SKM-1 (cell line): ENCODE data around the gene SIPA1L3.
"Not testable (repeated sequence)": the region's sequence is repeated elsewhere in the genome, so short reads cannot be mapped to it uniquely, and the experiment has no call there.

Experiments
- DNase-seq: peaks from one replicate; lab custom pipeline; 2025; ENCODE audit not compliant: unreplicated experiment; lab: John Stamatoyannopoulos, UW

SIPA1L3 gene

DNA sequence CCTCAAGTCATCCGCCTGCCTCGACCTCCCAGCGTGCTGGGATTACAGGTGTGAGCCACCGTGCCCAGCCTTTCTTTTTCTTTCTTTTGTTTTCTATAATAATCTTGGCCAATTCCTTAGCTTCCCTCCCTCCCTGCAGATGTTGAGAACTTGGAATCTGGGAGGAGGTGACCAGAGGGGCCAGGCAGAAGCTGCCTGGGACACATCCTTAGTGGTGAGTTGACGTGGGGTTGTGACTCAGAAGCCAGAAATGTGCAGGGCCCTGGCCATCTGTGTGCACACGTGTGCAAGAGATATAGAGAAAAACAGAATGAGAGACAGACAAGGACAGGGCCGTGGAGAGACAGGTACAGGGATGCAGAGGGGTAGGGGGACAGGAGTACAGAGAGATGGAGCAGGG is 154.3 kb downstream of the SIPA1L3 start:
- no peak for DNase-seq

DNA sequence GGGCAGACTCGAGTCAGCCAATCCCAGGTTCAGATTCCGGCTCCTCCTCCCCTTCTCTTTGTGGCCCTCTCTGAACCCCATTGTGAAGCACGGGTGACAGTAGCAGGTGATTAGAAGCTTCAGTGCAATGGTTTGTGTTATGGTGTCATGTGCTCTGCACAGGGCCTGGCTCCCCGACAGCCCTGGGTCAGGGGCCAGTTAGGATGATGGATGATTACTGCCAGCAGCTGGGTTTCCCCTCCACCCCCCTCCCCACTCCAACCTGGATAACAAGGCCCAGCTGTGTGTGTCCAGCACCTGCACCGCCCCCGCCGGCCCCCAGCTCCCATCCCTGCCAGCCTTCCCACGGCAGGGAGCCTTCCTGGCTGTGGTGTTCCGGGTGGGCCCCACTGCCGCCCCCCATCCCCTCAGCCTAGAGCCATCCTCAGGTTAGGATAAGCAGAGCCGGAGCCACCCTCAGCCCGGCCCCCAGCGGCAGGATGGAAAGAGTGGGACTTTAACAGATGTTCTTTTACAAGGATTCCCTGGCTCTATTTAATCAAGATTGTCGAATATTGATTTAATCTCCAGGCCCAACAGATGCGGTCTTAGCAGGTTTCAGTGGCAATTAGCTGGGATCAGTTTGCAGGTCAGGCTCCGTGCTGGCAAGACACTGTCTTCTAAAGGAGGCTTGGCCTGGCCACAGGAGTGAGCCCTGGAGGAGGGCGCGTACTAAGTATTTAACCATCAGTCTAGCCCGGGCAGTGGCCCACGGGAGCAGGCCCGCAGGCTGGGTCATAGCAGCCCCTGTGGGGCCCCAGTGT is 156.2 kb downstream of the SIPA1L3 start:
- no peak for DNase-seq

DNA sequence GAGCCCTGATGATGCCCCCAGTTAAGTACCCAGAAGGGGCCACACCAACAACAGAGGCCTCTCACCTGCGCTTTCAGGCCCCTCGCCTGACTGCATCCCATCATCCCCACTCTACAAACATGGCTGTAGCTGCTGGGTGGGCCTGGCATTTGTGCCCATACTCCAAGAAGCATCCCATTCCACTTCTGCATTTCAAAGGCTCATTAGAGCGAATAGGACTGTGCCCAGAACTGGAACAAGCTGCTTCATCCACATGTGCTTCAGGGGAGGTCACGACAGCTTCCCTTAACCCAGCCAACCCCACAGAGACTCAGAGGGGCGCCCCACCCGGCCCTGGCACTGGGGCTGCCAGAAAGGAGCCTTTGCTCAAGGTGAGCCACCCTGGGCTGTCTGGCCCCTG is 156.9 kb downstream of the SIPA1L3 start:
- DNase-seq = no peak

DNA sequence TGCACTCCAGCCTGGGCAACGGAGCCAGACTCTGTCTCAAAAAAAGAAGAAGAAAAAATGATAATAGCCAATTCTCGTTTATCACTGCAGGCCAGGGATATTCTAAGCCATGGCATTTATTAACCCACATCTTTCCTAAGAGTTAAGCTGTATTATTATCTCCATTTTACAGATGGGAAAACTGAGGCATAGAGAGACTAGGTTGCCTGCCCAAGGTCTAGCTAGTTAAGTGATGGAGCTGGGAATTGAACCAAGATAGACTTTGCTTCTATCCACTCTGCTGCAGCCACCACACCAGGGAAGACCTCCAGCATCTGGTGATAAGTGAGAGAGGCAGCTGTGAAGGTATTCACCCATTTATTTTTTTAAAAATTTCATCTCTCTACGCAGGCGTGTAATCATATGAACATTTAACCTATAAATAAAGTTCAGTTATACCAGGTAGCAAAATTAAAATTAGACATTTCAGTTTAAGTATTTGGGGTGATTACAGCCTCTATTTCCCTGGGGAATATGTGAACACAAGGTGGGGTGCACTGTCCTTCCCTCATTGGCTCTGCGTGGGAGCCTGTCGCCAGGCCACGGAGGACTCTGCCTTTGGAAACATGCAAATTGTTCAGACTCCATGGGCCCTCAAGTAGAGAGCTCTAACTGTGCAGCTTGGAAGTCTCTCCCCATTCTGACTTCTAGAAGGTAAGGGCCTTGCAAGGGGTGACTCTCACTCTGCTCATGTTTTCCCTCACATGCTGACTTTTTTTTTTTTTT is 157.8 kb downstream of the SIPA1L3 start:
- DNase-seq = no peak

DNA sequence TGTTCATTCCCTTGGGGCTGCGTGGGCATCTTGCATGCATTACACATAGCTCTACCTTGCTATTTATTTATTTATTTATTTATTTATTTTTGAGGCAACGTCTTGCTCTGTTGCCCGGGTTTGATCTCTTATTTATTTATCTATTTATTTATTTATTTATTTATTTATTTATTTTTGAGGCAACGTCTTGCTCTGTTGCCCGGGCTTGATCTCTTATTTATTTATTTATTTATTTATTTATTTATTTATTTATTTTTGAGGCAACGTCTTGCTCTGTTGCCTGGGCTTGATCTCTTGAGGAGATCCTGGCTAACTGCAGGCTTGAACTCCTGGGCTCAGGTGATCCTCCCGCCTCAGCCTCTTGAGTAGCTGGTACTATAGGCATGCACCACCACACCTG is 158.8 kb downstream of the SIPA1L3 start:
- DNase-seq = not testable (repeated sequence)

DNA sequence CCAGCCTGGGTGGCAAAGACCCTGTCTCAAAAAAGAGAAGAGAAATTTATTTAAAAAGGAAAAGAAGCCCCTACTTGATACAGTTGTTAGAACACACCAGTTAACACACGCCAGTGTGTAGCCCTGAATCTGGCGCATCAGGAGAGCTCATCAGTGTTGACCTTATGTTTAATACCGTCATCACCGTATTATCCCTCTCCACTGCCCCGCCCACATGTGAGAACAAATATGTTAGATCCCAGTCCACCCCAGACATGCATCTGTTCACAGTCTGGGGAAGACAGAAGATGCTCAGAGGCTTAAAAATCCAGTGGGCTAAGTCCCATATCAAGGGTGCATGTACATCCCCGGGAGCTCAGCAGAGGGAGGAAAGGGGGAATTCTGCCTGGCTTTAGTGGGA is 161.8 kb downstream of the SIPA1L3 start:
- no peak for DNase-seq

DNA sequence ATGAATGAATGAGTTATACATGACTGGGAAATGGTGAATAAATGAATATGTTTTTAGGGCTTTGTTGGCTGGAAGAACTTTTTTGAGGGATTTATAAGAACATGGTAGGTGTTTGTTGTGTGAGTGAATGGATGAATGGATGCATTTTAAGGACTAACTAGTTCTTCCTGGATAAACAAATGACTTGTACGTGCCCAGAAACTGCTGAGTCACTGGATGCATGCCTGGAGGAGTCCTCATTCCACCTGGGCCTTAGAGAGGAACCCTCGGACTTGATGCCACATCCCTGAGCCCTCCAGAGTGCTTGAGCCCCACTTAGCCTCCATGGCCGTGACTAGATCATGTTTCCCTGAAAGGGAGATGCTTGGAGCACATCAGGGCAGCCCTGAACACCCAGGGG is 163.6 kb downstream of the SIPA1L3 start:
- no peak for DNase-seq

DNA sequence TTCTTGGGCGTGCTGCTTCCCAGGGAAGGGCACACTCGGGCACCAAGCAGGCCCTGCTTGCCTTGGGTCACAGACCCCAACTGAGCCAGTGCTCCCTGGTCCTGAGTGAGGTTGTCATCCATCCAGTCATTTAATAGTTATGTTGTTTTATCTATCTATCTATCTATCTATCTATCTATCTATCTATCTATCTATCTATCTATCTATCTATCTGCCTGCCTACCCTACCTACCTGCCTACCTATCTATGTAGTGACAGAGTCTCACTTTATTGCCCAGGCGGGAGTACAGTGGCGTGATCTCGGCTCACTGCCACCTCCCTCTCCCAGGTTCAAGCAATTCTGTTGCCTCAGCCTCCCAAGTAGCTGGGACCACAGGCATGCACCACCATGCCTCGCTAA is 164.0 kb downstream of the SIPA1L3 start:
- DNase-seq = not testable (repeated sequence)

DNA sequence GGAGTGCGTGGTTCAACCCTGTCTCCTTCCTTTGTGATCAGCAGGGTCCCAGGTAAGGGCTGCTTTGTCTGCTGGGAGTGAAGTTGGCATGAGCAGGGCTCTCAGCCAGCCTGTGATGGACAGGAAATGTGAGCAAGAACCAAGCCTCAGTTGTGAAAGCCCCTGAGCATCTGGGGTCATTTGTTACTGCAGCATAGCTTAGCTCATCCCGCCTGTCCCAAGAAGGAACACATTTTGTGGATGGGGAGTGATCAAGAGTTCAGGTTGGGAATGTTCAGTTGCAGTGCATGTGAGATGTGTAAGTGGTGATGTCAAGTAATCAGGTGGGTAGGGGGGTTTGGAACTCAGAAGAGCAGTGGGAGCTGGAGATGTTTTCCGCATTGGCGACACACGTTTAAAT is 164.6 kb downstream of the SIPA1L3 start:
- no peak for DNase-seq

DNA sequence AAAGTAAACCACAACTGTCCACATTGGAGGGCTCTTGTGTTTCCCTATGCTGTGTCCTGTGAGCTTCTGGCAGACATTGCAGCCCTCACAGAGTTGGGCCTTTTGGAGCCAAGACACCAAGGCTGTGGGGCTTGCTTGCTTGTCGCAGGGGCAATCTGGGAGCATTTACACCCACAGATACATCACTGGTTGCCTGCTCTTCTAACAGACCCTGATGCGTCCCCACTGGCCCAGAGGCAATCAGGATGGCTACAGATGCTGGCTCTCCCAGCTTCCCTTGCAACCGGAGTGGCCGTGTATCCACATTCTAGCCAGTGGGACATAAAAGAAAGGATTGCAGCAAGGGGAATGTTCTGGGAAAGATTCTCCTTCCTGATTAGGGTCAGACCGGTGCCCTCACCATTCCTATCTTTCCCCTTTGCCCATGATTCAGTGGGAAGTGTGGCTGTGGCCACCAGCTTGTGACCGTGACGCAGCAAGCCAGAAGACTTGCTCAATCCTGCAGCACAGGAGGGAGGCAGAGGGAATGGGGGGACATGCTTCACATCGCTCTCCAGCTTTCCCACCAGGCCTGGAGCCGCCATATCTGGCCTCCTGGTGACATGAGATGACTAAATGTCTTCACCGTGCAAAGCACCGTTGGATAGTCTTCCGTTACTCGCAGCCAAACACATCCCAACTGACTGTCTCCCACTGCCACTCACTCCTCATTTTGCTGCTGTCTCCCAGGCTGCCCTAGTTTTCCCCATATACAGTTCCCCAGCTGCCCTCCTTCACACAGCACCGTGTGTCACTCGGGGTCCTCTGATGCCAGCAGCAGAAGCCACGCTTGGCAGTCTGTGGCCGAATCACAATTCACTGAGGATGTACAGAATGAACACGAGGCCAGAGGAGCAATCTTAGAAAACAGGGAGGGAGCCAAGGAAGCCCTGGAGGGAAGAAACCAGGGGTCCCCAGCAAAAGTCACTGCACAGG is 166.1 kb downstream of the SIPA1L3 start:
- DNase-seq = no peak

DNA sequence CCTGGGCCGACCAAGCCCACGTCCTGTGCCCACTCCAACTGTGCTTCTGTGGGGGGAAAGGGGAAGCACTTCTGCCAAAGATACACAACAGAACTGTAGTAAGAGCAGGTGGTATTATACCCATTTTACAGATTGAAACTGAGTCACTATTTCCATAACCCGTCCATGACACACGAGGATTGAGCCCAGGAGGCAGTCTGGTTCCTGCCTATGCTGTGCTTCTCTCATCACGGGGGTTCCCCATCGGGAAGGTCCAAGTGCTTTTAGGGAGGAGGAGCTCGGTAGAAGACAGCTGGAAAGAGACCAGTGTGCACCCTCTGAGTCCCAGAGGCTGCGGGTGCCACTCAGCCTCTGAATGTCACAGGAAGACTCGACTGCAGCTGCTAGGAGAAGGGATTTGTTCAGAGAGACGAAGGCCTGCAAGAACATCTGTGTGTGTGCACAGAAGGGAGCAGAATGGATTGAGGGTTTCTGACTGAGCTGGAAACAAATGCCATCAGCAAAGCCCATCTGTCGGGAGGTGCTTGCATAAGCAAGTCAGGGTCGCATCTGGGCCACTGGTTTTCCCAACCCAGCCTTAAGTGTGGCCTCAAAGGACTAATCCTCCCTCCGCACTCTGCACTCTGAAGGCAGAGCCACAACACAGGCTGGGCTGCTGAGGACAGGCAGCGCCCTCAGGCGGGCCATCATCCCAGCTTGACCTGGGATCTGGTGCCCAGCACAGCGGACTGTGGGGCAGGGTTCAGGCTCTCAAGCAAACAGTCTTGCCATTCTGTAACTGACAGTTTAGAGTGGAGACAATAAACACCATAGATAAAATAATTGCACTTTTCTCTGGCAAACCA is 167.1 kb downstream of the SIPA1L3 start:
- DNase-seq = no peak

DNA sequence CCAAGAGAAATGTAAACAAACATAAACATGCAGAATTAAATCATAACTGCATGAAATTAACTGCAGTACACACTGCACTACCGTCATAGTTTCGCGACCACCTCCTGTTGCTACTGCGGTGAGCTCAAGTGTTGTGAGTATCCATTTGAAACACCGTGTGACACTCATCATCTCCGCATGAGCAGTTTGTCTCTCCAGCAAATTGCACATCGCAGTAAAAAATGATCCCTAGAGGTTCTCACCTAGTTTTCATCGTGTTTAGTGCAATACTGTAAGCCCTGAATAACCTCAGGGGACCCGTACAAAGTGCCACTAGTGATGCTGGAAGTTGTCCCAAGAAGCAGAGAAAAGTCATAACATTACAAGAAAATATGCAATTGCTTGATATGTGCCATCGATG is 169.3 kb downstream of the SIPA1L3 start:
- no peak for DNase-seq

DNA sequence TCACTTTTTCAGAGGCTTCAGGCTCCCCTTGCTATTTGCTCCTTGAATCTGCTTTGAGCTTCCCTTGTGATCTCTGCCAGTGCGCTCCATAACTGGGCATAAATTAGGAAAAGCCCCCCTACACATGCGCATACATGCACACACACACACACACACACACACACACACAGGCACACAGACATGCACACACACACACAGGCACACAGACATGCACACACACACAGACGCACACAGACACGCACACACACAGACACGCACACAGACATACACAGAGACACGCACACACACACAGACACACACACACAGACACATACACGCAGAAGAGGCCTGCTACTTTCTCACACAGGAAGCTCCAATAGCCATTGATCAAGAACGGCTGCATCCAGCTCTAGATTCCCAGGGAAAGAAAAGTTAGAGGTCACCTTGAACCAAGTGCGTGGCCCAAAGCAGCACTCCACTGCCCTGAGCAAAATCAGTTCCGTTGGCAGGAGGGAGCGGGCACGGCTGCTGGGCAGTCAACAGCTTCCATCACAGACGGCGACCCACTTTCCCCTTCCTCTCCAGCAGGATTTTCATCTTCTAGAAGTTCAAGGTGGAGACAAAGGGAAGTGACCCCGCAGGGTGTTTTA is 171.4 kb downstream of the SIPA1L3 start:
- no peak for DNase-seq

DNA sequence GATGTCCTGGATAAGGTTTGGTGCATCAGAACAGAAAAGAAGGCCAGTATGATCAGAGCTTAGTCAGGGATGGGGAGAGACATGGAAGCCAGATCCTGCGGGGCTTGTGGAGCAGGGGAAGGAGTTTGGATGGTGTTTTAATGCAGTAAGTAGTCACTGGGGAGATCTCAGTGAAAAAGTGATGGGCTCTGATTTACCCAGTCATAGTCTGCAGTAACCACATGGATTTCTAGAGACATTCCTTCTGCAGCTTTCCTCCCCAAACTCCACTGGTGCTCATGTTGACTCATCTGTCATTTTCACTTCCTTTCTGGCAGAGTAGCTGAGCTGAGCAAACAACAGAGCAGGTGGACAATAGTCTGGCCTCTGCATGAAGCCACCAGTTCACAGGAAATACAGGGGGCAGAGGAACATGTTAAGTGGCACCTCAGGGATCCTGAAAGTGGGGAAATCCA is 172.9 kb downstream of the SIPA1L3 start:
- no peak for DNase-seq

DNA sequence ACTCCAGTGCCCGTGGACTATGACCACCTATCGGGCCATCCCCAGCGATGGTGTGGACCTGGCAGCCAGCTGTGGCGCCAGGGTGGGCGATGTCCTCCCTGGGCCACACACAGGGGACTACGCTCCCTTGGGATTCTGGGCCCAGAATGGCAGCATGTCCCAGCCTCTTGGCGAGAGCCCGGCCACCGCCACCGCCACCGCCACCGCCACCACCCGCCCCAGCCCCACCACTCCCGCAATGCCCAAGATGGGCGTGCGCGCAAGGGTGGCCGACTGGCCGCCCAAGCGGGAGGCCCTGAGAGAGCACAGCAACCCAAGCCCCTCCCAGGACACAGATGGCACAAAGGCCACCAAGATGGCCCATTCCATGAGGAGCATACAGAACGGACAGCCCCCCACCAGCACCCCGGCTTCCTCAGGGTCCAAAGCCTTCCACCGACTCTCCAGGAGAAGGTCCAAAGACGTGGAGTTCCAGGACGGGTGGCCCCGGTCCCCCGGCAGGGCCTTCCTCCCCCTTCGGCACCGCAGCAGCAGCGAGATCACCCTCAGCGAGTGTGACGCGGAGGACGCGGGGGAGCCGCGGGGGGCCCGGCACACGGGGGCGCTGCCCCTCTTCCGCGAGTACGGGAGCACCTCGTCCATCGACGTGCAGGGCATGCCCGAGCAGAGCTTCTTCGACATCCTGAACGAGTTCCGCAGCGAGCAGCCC is 174.7 kb downstream of the SIPA1L3 start:
- DNase-seq = no peak

DNA sequence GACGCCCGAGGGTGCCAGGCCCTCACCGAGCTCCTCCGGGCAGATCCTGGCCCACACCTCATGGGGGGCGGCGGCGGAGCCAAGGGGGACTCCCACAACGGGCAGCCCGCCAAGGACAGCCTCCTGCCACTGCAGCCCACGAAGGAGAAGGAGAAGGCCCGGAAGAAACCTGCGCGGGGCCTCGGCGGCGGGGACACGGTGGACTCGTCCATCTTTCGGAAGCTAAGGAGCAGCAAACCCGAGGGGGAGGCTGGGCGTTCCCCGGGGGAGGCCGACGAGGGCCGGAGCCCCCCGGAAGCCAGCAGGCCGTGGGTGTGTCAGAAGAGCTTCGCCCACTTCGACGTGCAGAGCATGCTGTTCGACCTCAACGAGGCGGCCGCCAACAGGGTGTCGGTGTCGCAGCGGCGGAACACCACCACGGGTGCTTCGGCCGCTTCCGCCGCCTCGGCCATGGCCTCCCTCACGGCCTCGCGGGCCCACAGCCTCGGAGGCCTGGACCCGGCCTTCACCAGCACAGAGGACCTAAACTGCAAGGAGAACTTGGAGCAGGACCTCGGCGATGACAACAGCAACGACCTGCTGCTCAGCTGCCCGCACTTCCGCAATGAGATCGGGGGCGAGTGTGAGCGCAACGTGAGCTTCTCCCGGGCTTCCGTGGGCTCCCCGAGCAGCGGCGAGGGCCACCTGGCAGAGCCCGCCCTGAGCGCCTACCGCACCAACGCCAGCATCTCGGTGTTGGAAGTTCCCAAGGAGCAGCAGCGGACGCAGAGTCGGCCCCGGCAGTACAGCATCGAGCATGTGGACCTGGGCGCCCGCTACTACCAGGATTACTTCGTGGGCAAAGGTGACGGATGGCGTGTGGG is 175.5 kb downstream of the SIPA1L3 start:
- DNase-seq = no peak

DNA sequence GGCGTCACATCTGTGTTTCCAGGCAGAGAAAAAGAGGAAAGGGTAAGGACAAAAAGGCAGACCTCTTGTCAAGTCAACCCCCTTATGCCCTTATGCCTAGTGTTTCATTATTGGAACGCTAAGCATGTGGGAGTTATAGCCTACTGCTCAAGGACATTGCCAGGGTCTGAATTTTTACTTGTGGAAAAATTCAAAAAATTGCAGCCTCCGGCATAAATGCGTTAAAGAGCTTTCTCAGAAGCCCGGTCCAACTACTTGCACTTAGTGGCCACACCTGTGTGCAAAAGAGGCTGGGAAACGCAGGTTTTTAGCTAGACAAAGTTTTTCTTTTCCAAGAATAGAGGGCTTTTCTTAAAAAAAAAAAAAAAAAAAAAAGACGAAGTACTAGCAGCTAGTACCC is 177.2 kb downstream of the SIPA1L3 start:
- no peak for DNase-seq

DNA sequence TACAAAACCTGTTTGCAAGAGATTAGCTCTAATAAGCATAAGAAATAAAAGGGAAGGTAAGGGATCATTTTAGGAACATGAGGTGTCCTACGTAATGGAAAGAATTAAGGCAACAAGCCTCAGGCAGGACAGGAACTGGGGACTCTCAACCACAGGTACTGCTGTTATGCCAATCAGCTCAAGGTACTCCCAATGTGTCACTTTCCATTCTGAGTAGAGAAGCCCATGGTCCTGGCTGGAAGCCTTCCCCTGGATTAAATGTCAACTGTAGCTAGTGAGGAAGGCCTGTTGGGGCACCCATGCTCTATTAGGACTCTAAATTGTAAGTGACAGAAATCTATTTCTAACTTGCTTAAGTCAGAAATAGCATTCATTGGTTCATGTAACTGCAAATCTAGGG is 182.4 kb downstream of the SIPA1L3 start:
- no peak for DNase-seq
